Type B pancreatic cell (in vitro differentiated cells): Measurements from ENCODE around the gene SP100. TPM values are rescaled to one million over a fixed set of nuclear protein-coding genes. Genes with fewer than 3 reads are reported as not detected.

Experiments
- DNase-seq: peaks from one replicate; pipeline ENCODE4 v3.0.0; 2021; ENCODE audit warnings: mixed read lengths; ENCODE audit not compliant: unreplicated experiment; ENCODE audit errors: extremely low spot score
- H3K27ac Mint-ChIP-seq: 2 replicates; pipeline ENCODE4 v1.8.0; 2021; ENCODE audit warnings: mild to moderate bottlenecking, mixed read lengths
- H3K27me3 Mint-ChIP-seq: 2 replicates; pipeline ENCODE4 v1.8.0; 2021; ENCODE audit warnings: mixed read lengths
- H3K36me3 Mint-ChIP-seq: 2 replicates; pipeline ENCODE4 v1.8.0; 2021; ENCODE audit warnings: mixed read lengths
- H3K4me1 Mint-ChIP-seq: one replicate; pipeline ENCODE4 v1.8.0; 2021; ENCODE audit warnings: mixed read lengths; ENCODE audit not compliant: unreplicated experiment
- H3K4me3 Mint-ChIP-seq: 2 replicates; pipeline ENCODE4 v1.8.0; 2021; ENCODE audit warnings: mild to moderate bottlenecking, mixed read lengths
- H3K9me3 Mint-ChIP-seq: 2 replicates; pipeline ENCODE4 v1.8.0; 2021; ENCODE audit warnings: mixed read lengths
- CTCF ChIP-seq: fragments of 200-600 bp; sonication (generic); conservative IDR thresholded peaks from 2 replicates; pipeline ENCODE4 v1.5.0; 2021; ENCODE audit warnings: antibody characterized with exemption, mild to moderate bottlenecking
- total RNA-seq: library from RNA; stranded (reverse); gene quantifications from 2 replicates; pipeline ENCODE4 v1.2.1, GENCODE V29; 2021; ENCODE audit warnings: low replicate concordance

The SP100 gene
- total RNA-seq, 1 donor from 2014 or later: 21.7 TPM

- no peak overlapping the region for H3K27ac Mint-ChIP-seq
- H3K27me3 Mint-ChIP-seq: no peaks in the 10 kb centered on the region
- H3K4me1 Mint-ChIP-seq: no peaks in the 10 kb centered on the region
- no peak overlapping the region for H3K4me3 Mint-ChIP-seq
- no peak for DNase-seq
- TF ChIP-seq CTCF: no peak
- H3K36me3 Mint-ChIP-seq: no peaks in the 10 kb centered on the region
- H3K9me3 Mint-ChIP-seq: no peaks in the 10 kb centered on the region
Measured at GRCh38 chr2:230537531-230537976, 121.6 kb downstream of the SP100 start.

GRCh38 chr2:230540332-230540731, 124.3 kb downstream of the SP100 start:
- Mint-ChIP-seq H3K27me3 (no peaks in the 10 kb centered on the region), H3K27ac (no peak overlapping the region), H3K4me3 (no peak overlapping the region), H3K9me3 (no peaks in the 10 kb centered on the region), H3K36me3 (no peaks in the 10 kb centered on the region), H3K4me1 (no peaks in the 10 kb centered on the region)
- TF ChIP-seq CTCF: no peak
- no peak for DNase-seq

- Mint-ChIP-seq H3K27me3 (no peaks in the 10 kb centered on the region), H3K9me3 (no peaks in the 10 kb centered on the region), H3K27ac (no peak overlapping the region), H3K36me3 (no peaks in the 10 kb centered on the region), H3K4me3 (no peak overlapping the region), H3K4me1 (no peaks in the 10 kb centered on the region)
- no peak for DNase-seq
- no peak for TF ChIP-seq CTCF
Measured at GRCh38 chr2:230541934-230542380, 126.0 kb downstream of the SP100 start.

GRCh38 chr2:230542751-230543150, 126.8 kb downstream of the SP100 start:
- H3K27ac Mint-ChIP-seq: no peak overlapping the region
- TF ChIP-seq CTCF: no peak
- no peaks in the 10 kb centered on the region for H3K4me1 Mint-ChIP-seq
- no peaks in the 10 kb centered on the region for H3K36me3 Mint-ChIP-seq
- no peak for DNase-seq
- H3K9me3 Mint-ChIP-seq: no peaks in the 10 kb centered on the region
- no peaks in the 10 kb centered on the region for H3K27me3 Mint-ChIP-seq
- H3K4me3 Mint-ChIP-seq: no peak overlapping the region

GRCh38 chr2:230552181-230552580, 136.2 kb downstream of the SP100 start:
- H3K4me3 Mint-ChIP-seq: no peak overlapping the region
- peaks cover 8% of the 10 kb centered on the region for H3K27me3 Mint-ChIP-seq
- no peaks in the 10 kb centered on the region for H3K36me3 Mint-ChIP-seq
- H3K27ac Mint-ChIP-seq: no peak overlapping the region
- peaks cover 4% of the 10 kb centered on the region for H3K9me3 Mint-ChIP-seq
- H3K4me1 Mint-ChIP-seq: no peaks in the 10 kb centered on the region
- no peak for TF ChIP-seq CTCF
- no peak for DNase-seq

GRCh38 chr2:230557065-230557464, 141.1 kb downstream of the SP100 start:
- Mint-ChIP-seq H3K36me3 (no peaks in the 10 kb centered on the region), H3K9me3 (peaks cover 4% of the 10 kb centered on the region), H3K4me1 (no peaks in the 10 kb centered on the region), H3K27me3 (peaks cover 9% of the 10 kb centered on the region), H3K27ac (peak overlapping the region; percentile 28), H3K4me3 (no peak overlapping the region)
- no peak for DNase-seq
- no peak for TF ChIP-seq CTCF
